CD4-positive, alpha-beta T cell treated with Interleukin-12 subunit alpha and Interleukin-12 subunit beta, for 1 hour (primary cell): ENCODE measurements around the gene PUS7.
"Not testable (repeated sequence)": the region's sequence is repeated elsewhere in the genome, so short reads cannot be mapped to it uniquely, and the experiment has no call there.

ENCODE experiments used
- DNase-seq: peaks from one replicate; pipeline ENCODE4 v3.0.0-alpha.2; 2020

Gene PUS7

DNA sequence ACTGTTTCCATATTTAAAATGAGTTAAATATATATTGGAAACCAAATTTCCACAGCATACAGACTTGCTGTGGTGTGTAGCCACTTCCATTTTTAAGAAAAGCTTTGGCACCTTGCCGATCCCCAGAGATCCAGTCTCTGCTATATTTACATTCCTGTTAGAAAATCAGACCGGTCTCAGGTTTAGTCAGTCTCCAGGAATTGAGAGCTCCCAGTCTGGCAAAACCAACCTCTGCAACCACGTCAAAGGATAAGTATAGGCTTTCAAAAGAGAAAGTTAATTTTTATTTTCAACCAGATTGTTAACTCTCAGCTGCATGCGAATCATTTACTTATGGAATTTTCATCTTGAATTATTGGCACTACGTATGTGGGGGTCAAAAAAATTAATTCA, 28.2 kb downstream of the PUS7 start:
- no peak for DNase-seq

GRCh38 chr7:105493196-105493922, 28.7 kb downstream of the PUS7 start:
- DNase-seq, result no peak

DNA sequence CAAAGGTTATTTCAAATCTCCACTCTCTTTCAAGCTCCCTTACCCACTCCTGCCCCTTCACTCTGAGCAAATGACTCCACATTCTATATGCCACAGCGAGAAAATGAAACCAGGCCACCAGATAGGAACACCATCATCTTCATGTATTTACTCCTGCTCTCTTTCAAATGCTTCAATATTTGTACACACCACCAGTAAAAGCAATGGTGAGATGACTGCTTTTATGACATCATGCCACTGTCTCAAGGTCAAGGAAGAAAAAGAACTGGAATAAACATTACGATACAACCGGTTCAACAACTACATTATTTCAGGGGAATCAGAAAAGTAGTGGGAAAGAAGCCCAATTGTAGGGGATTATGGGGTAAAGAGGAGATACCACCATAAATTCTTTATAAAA, 32.7 kb downstream of the PUS7 start:
- DNase-seq, result no peak

DNA sequence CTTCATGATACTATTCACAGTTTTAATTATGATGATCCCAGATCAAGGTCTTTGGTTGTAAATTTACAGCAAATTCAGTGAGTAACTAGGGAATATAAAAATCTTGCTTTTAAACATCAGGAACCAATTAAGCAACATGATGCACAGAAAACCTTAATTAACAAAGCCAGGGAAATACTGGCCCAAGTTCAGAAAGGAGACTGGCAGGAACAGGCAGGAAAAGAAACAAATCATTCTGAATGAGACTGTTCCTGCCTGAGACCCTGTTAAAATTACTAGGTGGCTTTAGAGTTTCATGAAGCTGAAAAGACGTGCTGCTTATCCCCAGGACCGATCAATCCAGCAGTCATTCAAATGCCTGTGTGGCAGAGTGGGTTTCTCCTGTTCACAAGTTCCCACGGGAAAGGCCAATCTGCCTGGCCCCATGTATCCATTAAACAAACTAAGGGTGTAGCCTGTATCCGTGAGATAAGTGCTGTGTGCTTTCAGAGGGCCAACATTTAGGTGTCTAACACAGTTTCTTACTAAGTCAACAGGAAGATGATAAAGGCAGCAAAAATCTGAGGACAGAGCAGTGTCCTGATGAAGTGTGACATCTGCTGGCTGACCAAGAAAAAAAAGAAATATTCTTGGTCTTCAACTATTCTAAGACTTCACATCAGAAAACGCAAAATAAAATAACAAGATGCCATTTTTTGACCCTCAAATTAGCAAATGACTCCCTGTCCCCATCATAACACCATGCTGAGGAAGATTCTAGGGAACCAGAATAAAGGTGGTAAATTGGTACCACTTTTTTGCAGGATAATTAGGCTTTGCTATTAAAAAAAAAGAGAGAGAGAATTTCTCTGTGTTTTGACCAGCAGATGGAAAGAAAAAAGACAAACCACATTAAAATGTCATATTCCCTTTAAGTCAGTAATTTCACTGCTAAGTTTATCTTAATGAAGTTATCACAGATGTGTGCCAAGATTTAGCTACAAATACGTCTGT, 34.2 kb downstream of the PUS7 start:
- peak; percentile 33 for DNase-seq

DNA sequence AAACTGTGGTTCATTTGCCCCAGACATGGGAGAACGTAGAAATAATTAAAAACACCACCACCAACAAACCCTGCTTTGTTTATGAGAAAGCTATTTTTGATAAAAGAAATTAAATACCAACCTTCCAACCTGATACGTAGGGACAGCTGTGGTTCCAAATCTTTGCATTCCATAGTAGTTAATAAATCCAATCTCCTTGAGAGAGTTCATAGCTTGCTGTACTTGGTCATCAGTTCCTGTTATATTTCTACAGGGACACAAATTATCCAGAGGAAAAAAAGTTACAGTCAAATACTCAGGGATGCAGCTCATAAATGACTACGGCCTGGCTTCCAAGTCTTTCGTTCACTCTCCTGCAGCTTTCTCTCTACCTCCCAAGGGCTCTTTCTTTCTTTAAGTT, 41.1 kb downstream of the PUS7 start:
- DNase-seq, result no peak

DNA sequence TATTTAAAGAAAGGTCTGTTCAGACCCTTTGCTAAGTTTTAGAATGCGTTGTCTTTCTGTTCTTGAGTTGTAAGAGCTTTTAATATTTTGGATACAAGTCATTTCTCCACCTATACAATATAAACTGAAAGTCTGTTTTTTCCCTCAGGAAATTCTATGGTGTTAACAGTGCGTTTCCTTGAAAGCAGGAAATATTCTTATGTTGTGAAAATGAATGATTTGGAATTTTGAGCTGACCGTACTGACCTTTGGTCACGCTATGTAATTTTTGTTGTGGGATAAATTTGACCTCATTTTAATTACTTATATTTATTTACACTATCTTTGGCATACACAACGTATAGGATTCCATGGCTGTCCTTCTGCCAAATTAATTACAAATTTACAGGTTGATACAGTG, 43.5 kb downstream of the PUS7 start:
- no peak for DNase-seq

GRCh38 chr7:105477908-105478307, 44.2 kb downstream of the PUS7 start:
- DNase-seq, result no peak

DNA sequence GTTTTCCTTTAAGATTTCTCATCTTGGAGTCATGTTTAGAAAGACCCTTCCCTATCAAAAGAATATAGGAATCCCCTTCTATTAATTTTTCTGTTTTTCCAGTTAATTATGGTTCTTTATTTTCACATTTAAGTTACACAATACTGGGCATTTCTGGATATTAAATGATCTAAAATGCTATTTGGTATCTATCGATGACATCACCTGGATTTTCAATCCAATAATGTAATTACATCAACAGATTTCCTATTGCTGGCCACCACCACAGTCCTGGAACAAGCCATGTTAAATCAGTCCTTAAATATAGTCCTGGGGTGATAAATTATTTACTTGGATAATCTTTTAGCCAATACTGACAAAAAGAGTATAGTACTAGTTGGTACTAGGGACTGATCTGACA, 48.0 kb downstream of the PUS7 start:
- no peak for DNase-seq

DNA sequence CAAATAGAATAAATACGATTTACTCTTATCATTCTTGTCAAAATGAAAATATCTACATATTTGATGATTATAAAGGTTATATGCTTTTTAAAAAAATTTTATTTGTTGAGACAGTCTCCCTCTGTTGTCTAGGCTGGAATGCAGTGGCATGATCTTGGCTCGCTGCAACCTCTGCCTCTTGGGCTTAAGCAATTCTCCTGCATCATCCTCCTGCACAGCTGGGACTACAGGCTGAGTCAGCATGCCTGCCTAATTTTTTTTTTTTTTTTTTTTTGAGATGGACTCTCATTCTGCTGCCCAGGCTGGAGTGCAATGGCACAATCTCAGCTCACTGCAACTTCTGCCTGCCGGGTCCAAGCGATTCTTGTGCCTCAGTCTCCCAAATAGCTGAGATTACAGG, 48.9 kb downstream of the PUS7 start:
- no peak for DNase-seq

DNA sequence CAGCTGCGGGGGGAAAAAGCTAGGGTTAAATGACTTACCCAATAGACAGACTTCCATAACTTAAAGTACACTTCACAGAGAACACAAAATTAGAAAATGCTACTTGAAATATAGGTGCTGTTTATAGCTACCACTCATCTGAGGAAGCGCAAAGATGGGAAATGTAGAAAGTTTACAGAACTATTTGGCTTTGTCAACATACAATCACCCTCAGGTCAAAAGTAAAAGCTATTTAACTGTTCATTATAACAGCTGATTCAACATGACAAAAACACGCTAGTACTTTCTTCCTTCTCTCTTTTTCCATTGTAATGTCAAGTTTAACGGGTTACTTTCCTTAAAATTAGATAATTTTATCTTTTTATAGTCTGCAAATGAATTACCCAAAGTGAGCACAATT, 51.2 kb downstream of the PUS7 start:
- DNase-seq, result no peak

- no peak for DNase-seq
These were observed 52.0 kb downstream of the PUS7 start for GRCh38 chr7:105470090-105470489.

DNA sequence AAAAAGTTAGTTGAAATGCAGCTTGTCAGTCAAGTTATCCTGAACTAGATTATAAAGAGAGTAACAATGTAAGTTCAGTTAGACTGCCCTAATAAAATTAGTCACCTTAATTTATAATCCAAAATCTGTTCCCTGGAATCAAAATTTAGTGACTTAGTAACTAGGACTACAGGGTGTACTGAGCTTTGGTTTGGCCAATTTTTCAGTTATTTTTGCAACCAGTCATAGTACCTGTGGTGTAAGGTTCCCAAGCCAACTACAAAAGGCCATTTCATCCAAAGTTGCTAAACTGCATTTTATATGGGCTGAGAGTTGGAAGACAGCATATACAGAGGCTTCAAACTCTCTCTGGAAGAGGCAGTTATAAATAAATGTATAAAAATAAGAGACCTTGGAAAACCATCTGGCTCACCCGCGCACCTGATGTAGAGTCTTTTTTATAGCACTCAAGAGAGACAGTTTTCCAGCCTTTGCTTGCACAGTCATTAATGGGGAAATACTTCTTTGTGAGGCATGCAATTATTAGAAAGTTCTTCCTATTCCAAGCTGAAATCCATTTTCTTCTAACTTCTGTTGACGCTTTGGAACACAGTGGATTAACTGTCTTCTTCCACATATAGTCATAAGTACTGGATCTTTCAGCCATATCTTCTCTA, 59.2 kb downstream of the PUS7 start:
- no peak for DNase-seq

DNA sequence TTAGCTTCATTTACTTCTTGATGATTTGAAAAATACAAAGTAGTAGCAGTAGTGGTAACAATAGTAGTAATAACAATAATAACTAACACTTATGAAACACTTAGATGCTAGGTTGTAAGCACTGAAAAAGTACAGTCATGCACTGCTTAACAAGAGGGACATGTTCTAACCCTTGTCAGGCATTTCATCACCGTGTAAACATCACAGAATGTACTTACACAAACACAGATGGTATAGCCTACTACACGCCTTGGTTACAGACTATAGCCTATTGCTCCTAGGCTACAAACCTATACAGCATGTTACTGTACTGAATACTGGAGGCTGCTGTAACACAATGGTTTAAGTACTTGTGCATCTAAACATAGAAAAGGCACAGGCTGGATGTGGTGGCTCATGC, 60.6 kb downstream of the PUS7 start:
- no peak for DNase-seq

GRCh38 chr7:105457619-105458225, 64.3 kb downstream of the PUS7 start:
- DNase-seq, result no peak

DNA sequence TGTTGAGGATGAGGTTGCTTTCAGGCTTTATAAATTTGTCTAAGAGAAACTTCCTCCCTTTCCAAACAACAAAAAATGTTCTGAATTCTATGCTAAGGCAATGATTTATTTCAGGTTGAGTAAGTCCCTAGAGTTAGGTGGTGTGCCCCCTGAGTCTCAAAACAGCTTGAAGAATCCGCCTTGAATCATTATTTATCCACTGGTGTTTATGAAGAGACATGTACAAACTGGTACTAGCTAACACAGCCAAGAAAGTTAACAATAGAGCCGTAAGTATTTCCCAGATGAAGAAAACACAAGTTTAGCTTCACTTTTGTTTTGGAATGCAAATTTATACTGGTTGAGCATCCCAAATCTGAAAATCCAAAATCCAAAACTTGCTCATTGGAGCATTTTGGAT, 67.2 kb downstream of the PUS7 start:
- DNase-seq, result no peak

- no peak for DNase-seq
These were observed 67.8 kb downstream of the PUS7 start for GRCh38 chr7:105454095-105454747.

- DNase-seq, result no peak
These were observed 70.0 kb downstream of the PUS7 start for GRCh38 chr7:105452085-105452484.

- DNase-seq, result not testable (repeated sequence)
These were observed 71.2 kb downstream of the PUS7 start for GRCh38 chr7:105450870-105451269.

DNA sequence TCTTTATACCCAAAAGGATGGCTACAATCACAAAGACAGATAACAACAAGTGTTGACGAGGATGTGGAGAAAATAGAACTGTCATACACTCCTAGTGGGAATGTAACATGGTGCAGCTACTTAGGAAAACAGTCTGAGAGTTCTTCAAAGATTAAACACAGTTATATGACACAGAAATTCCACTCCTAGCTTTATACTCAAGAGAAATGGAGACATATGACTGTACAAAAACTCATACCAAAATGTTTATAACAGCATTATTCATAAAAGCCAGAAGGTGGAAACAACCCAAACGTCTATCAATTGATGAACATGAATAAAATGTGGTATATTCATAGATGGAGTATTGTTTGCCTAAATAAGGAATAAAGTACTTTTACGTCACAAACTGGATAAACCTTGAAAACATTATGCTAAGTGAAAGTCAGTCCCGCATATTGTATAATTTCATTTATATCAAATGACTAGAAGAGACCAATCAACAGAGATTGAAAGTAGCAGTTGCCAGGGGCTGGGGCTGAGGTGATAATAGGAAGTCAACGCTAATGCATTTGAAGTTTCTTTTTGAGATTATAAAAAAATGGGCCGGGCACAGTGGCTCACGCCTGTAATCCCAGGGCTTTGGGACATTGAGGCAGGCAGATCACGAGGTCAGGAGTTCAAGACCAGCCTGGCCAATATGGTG, 71.8 kb downstream of the PUS7 start:
- DNase-seq, result no peak

- no peak for DNase-seq
These were observed 73.9 kb downstream of the PUS7 start for GRCh38 chr7:105448181-105448580.

DNA sequence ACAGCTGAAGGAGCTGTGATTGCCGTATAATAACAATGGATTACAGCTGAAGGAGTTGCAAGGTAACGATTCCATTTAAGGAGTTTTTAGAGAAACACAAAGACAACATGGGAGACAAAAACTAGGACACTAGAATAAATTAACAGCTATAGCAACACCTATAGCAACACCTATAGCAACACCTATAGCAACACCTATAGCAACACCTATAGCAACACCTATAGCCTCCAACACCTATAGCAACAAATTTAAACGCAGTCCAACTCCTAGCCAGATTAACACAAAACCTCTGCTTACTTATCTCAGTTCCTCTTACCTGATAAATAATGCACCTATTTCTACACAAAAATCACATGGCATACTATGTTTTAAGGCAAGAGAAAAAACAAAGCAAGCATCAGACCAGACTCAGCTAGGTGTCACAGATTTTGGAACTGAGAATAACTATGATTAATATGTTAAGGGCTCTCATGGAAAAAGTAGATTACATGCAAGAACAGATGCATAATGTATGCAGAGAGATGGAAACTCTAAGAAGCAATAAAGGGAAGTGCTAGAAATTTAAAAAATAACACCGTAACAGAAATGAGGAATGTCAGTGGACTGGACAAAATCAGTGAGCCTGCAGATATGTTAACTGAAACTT, 77.6 kb downstream of the PUS7 start:
- DNase-seq, result no peak
